GM12873 (cell line): ENCODE results near the gene TRIM44.

ENCODE experiments used
- CTCF ChIP-seq: IDR thresholded peaks from 2 replicates; pipeline ENCODE4 v1.5.1; 2012; ENCODE audit warnings: low read depth, mild to moderate bottlenecking, moderate library complexity, low read length, control low read depth; ENCODE audit not compliant: insufficient read depth; ENCODE audit errors: missing control alignments

Gene TRIM44

DNA sequence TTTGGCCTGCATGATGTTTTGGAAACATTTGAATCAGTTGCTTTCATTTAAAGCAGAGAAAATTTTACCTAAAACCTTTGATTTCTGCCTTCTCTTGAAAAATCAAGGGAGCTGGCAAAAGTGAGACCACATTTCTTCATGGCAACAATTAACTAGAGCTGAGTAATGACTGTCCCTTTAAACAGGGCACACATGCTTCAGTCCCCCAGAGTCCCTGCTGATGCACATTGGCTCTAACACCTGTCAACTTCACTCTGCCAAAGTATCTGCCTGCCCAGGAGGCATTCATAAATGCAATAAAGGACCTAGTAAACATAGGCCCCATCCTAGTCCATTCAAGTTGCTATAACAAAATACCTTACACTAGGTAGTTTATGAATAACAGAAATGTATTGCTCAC, 194.2 kb downstream of the TRIM44 start:
- TF ChIP-seq CTCF, result no peak

DNA sequence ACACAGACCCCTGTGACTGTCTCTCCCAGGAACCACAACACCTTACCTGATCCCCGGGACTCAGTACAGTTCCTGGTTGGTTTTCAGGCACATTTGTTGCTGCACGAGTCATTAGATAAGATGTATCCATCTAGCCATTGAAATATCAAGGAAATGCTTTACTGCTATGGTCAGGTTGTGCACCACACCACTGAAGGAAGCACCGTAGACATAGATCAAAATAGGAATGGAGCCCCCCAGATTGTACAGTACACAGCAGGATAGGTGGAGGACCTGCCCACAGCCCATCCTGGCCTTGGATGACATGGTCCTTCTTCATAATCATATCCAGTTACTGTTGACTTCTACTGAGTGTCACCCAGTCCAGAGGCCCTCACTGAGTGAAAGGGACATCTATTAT, 195.3 kb downstream of the TRIM44 start:
- no peak for TF ChIP-seq CTCF

- TF ChIP-seq CTCF, result no peak
Measured at GRCh38 chr11:35859301-35859700, 196.7 kb downstream of the TRIM44 start.

DNA sequence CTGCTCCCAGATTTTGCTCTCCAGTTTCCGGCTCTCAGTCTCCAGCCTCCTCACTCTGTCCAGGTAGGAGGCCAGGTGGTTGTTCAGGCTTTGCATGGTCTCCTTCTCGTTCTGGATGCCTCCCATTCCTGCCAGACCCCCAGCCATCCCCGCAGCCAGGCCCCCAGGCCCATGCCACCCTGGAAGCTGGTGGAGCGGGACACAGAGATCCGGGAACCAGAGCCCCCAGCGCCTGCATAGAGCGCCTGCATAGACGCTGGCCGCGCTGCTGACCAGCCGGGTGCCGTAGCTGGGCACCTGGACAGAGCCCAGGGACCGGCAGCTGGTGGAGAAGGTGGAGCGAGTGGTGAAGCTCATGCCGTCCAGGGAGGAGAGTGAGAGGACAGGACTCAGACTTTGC, 198.6 kb downstream of the TRIM44 start:
- TF ChIP-seq CTCF, result no peak

DNA sequence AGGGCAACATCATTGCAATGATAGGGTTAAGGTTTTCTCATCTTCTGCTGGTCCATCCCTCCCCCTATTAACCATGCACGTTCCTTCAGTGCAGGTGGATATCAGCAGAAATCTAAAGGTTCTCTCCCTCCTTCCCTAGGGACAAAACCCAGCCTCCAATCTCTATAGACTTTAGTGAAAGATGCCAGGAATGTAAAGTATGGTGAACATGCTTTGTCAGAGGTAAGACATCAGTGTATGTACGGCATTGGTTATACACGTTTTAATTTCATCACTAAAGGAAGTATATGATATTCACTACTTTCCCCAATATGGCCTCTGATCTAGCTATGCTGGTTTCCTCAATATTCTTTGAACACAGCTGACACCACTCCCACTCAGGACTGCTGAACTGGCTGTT, 200.1 kb downstream of the TRIM44 start:
- TF ChIP-seq CTCF, result no peak

DNA sequence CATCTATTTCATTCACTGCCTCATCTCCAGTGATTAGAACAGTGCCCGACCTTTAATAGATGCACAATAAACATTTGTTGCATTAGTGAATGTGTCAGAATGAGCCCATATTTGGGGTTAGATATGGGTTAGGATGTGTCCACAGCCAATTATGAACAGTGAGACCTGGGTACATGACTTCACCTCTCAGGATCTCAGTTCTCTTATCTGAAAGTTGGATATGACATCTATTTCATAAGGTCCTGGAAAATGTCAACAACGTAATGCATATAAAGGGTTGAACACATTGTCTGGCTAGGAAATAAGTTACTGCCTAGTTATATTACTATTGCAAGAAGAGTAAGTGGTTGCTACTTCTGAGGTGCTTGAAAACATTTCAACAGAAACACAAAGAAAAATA, 201.6 kb downstream of the TRIM44 start:
- no peak for TF ChIP-seq CTCF

DNA sequence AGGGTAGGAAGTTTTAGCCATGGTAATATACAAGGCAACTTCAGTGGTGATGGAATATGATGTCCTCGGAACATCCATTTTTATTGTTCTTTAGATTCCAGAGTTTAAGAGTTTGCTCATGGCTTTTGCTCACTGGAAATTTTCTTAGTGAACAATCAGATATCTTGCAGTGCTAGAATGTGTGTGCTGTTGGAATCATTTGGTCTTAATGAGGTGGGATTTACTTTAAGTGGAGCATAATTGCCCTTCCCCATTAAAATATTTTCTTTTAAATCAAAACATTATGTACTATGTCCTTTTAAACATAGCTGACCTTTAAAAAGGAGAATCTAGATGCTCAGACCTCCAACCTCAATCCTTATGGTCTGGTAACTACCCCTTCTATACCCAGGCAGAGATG, 204.0 kb downstream of the TRIM44 start:
- TF ChIP-seq CTCF, result no peak
